ENCODE measurements around the gene TMEM258. TPM values are rescaled to one million over a fixed set of nuclear protein-coding genes. Genes with fewer than 3 reads are reported as not detected.

TMEM258 gene
- total RNA-seq, 1 experiment from 2014 or later = 201 TPM

DNA sequence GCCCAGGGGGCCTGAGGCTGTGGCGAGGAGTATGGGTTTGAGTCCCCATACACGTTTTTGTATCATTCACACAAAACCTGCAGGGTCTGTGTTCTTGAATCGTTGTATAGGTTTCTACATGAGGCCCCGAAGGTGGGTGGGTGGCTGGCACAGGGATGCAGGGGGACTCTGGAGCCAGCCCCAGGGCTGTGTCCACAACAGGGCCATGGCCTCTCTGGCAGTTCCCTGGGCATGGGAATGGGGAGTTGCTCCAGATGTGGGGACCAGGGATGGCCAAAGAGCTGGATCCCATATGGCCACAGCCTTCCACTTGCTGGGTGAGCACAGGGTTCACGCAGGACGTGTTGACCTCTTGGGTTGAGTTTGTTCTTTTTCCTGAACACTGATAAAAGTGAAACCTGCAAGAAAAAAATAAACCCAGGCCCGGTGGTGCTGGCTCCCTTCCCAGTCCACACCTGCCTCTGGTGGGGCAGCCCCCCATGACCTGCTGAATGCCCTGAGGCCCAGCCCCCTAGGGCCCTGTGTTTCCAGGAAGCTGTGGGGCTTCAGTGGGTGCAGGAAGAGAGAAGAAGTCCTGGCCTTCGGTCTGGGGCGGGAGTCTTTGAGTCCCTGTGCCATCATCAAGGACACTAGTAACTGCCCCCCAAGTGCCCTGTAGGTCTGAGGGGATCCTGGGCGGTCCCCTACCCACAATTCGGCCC is 23.9 kb downstream of the TMEM258 start:
- Histone ChIP-seq H2BK5ac (ENCODE audit: insufficient read length, low read length) (no peak overlapping the region), H4K20me1 (ENCODE audit: control insufficient read depth, insufficient read depth, insufficient read length) (no peaks in the 10 kb centered on the region), H3K9ac (ENCODE audit: extremely low read depth, insufficient read length, low read length) (no peak overlapping the region), H3K56ac (ENCODE audit: insufficient read length, low read depth, low read length) (no peak overlapping the region), H3K23me2 (ENCODE audit: insufficient read length, low read depth, low read length, poor library complexity, severe bottlenecking) (no peaks in the 10 kb centered on the region), H4K91ac (ENCODE audit: insufficient read length, low read depth, low read length) (no peak overlapping the region), H2AK5ac (ENCODE audit: insufficient read length, low read length) (no peak overlapping the region), H3K23ac (ENCODE audit: insufficient read length, low read depth, low read length) (no peak overlapping the region), H3K27ac (ENCODE audit: insufficient read length, low read depth, low read length) (no peak overlapping the region), H3K14ac (ENCODE audit: insufficient read depth, low read length) (no peak overlapping the region; the same call in 1 of the 2 replicates), H3T11ph (ENCODE audit: low read length) (no peak overlapping the region), H3K27me3 (ENCODE audit: insufficient read depth, low read length) (no peaks in the 10 kb centered on the region), H2BK20ac (ENCODE audit: low read depth, low read length, poor library complexity, severe bottlenecking) (no peak overlapping the region), H2BK120ac (ENCODE audit: low read depth, low read length, poor library complexity, severe bottlenecking) (no peak overlapping the region), H2AFZ (ENCODE audit: low read length) (no peak overlapping the region), H2BK12ac (ENCODE audit: insufficient read length, low read depth, low read length) (no peak overlapping the region), H3K4me2 (ENCODE audit: insufficient read depth, insufficient read length, low read length) (no peak overlapping the region), H3K79me2 (ENCODE audit: insufficient read depth, low read length) (no peaks in the 10 kb centered on the region), H3K18ac (ENCODE audit: insufficient read length, low read depth, low read length) (no peak overlapping the region), H4K5ac (ENCODE audit: insufficient read length, low read depth, low read length) (no peak overlapping the region), H3K79me1 (ENCODE audit: insufficient read depth, low read depth, low read length, poor library complexity, severe bottlenecking) (no peaks in the 10 kb centered on the region), H3K9me3 (ENCODE audit: control insufficient read depth, low read depth, low read length) (no peaks in the 10 kb centered on the region), H3K4ac (ENCODE audit: low read depth, low read length) (no peak overlapping the region), H2BK15ac (ENCODE audit: low read depth, low read length) (no peak overlapping the region), H4K8ac (replicated peaks; ENCODE audit: insufficient read length, low read depth, low read length) (no peak overlapping the region), H3K4me1 (ENCODE audit: insufficient read depth, low read length) (no peaks in the 10 kb centered on the region; the same call in 1 of the 2 replicates)
- TF ChIP-seq, protein P1, sequence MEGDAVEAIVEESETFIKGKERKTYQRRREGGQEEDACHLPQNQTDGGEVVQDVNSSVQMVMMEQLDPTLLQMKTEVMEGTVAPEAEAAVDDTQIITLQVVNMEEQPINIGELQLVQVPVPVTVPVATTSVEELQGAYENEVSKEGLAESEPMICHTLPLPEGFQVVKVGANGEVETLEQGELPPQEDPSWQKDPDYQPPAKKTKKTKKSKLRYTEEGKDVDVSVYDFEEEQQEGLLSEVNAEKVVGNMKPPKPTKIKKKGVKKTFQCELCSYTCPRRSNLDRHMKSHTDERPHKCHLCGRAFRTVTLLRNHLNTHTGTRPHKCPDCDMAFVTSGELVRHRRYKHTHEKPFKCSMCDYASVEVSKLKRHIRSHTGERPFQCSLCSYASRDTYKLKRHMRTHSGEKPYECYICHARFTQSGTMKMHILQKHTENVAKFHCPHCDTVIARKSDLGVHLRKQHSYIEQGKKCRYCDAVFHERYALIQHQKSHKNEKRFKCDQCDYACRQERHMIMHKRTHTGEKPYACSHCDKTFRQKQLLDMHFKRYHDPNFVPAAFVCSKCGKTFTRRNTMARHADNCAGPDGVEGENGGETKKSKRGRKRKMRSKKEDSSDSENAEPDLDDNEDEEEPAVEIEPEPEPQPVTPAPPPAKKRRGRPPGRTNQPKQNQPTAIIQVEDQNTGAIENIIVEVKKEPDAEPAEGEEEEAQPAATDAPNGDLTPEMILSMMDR (conservative IDR thresholded peaks at IDR 0.05) = no peak
- Mint-ChIP-seq H3K36me3 (ENCODE audit: insufficient read depth in 1 of 3, low read depth in 3 of 3) (no peaks in the 10 kb centered on the region; a peak in 1 of 7 replicates), H3K27me3 (ENCODE audit: low read depth) (no peaks in the 10 kb centered on the region), H3K27ac (no peak overlapping the region), H3K4me3 (no peak overlapping the region), H3K4me1 (peaks cover 12 to 34% of the 10 kb centered on the region in 2 experiments), H3K9me3 (no peaks in the 10 kb centered on the region)
- no peak for DNase-seq
- WGBS (ENCODE audit: extremely low coverage, insufficient read length, low lambda C conversion rate) = no CpG with 5 or more reads among the region's 11 CpGs
